Fibroblast of skin of left quadriceps (primary cell): ENCODE measurements around the gene KCNT1.
"Not testable (repeated sequence)": the region's sequence is repeated elsewhere in the genome, so short reads cannot be mapped to it uniquely, and the experiment has no call there.

Experiments
- DNase-seq, 2 experiments: peaks; one replicate each; pipeline ENCODE4 v3.0.0-alpha.2; 2013; ENCODE audit warnings: low read depth in 2 of 2

KCNT1 gene

DNA sequence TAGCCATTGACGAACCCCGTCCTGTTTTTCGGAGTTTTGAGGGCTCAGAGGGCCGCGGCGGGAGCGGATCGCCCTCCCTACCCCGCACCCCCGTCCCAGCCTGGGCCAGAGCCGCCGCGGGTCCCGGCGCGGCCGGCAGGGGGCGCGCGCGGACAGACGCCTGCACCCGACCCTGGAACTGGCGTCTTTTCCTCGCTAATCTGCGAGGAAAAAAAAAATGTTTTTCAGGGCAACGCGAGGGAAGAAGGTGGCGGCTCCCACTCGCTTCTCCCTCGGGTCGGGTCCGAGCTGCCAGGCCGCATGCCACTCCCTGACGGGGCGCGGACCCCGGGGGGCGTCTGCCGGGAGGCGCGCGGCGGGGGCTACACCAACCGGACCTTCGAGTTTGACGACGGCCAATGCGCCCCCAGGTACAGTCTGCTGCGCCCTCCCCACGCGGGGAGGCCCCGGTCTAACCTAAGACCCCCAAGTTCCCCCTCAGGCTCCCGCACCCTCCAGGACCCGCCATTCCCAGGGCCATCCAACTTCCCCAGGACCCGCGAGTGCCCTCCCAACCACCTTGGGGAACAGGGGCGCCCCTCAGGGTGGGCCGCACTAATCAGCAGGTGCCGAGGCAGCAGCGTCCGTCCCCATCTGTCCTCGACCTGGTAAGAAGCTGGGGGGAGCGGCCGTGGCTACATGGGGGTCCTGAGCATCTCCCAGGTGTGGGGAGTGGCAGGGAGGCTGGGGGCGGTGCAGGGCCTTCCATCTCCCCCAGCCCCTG, at the start of gene KCNT1:
Gene KCNT1 (plus strand): TSS at position 227 of the 763 bp plus-strand sequence. CDS start 74 bp downstream, at position 301.
- DNase-seq: peak in 1 of 2 experiments; percentile 5

DNA sequence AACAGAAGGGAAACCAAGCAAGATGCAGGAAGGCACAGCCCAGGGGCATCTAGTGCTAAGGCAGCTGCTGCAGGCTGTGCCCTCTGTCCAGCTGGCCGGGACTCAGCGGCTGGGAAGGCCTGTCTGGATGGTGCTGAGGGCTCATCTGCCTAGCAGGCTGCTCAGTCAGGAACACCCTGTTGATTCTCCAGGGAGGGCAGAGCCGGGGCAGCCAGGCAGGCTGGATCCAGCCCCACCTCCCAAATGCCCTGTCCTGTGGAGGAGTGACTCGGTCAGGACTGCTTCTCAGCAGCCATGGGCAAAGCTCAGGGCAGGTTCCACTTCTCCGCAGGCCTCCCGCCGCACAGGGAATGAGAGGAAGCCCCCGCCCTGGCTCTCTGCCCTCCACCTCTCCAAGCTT, 46.7 kb upstream of the KCNT1 start:
- no peak for DNase-seq

DNA sequence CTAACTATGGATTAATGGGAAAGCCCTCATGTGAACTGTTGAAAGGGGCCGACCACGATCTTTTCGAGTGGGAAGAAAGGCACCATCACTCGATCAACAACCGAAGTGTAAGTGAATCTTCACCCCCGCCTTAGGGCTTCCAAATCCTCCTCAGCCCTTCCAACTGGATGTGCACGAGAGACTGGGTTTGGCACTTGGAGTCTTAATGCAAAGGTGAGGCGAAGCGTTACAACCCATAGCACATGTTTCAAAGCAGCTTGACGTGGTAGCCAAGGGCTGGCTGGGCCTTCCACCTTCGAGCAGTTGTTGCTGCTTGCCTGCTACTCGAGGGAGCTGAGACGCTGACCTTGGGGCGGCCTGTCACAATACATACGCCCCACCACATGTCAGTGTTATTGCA, 44.6 kb upstream of the KCNT1 start:
- DNase-seq: no peak

DNA sequence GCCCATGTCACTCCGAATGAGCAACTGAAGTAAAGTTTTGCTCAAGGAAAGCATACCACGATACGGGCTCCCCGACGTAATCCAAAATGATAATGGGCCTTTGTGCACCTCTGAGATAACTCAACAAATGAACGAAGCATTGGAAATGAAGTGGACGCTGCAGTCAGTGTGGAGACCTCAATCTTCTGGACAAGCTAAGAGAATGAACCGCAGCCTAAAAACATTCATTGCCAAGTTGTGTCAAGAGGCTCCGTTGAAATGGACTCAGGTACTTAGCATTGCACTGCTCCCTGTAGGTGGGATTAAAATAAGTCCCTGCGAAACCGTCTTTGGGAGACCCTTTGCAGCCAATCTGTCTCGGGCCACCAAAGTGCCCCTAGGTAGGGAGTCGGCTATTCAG, 42.7 kb upstream of the KCNT1 start:
- DNase-seq: no peak

DNA sequence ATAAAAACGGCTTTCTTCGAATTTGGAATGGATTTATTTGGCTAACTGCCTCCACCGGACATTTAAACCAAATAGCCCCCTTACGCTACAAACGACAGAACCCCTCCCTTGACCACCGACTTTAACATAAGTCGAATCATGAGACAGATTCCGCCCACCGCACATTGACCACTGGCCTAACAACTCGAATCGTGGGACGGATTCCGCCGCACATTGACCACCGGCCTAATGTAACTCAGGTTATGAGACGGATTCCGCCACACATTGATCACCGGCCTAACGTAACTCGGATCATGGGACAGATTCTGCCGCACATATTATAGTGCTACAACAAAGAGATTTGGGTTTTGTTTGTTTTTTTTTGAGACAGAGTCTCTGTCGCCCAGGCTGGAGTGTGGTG, 41.6 kb upstream of the KCNT1 start:
- no peak for DNase-seq

DNA sequence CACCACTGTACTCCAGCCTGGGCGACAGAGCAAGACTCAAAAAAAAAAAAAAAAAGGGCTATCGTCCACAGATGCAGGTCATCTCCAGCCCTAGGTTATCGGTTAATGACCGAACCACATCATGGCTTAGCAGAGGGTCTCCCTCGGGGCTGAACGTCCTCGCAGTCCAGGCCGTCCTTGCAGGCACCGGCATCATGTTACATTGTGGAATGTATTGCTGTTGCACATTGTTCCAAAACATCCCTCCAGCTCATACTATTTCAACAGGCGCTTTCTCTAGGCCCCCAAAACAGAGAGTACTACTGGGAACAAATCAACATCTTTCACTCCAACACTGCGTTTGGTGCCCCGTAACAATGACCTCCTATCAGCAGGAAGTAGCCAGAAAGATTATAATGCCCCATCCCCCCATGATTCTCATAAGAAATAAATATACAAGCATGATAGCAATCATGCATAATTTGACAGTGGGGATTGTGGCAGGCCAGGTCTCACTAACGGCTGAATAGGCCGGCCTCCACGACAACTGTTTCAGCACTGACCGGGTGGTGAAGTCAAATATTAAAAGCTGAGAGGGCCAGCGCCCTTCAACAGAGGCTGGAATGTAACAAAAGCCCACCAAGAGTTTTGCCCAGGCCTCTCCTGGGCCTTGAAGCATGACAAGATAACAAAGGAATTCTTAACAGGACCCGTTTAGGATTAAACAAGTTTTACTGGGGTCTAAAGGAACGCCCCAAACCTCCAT, 40.0 kb upstream of the KCNT1 start:
- no peak for DNase-seq

- no peak for DNase-seq
Observed at GRCh38 chr9:135662758-135663450, 39.1 kb upstream of the KCNT1 start, which contains the start of gene LCN9. TSS of gene LCN9 (plus strand) at chr9:135663309. CDS start at chr9:135663322, 13 bp downstream.

GRCh38 chr9:135663451-135663770, 38.6 kb upstream of the KCNT1 start:
- no peak for DNase-seq

DNA sequence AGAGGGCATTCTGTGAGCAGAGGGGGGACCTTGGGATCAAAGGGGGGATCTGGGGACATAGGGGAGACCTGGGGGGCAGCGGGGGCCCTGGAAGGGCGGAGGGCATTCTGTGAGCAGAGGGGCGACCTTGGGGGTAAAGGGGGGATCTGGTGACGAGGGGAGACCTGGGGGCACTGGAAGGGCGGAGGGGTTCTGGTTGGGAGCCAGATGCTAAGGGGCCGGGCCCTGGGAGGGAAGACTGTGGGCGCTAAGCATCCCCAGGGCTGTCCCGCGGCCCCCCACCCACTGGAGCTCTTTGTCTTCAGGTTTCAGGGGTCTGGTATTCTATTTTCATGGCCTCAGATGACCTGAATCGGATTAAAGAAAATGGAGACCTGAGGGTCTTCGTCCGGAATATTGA, 38.1 kb upstream of the KCNT1 start:
- no peak for DNase-seq

DNA sequence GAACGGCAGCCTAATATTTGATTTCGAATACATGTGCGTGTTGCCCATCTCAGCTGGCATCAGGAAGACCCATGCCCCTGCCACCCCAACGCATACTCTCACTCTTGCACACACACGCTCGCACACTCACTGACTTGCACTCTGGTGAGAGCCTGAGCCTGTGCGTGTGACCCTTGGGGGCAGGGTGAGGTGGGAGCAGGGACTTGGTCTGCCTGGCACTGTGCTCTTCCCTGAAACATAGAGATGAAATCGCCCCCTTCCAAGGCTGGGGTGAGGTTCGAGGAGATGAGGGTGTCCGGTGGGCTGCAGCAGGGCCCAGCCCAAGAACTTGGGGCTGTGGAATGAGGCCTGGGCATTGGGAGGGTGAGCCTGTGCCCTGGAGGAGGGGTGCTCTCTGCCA, 37.7 kb upstream of the KCNT1 start:
- DNase-seq: no peak

DNA sequence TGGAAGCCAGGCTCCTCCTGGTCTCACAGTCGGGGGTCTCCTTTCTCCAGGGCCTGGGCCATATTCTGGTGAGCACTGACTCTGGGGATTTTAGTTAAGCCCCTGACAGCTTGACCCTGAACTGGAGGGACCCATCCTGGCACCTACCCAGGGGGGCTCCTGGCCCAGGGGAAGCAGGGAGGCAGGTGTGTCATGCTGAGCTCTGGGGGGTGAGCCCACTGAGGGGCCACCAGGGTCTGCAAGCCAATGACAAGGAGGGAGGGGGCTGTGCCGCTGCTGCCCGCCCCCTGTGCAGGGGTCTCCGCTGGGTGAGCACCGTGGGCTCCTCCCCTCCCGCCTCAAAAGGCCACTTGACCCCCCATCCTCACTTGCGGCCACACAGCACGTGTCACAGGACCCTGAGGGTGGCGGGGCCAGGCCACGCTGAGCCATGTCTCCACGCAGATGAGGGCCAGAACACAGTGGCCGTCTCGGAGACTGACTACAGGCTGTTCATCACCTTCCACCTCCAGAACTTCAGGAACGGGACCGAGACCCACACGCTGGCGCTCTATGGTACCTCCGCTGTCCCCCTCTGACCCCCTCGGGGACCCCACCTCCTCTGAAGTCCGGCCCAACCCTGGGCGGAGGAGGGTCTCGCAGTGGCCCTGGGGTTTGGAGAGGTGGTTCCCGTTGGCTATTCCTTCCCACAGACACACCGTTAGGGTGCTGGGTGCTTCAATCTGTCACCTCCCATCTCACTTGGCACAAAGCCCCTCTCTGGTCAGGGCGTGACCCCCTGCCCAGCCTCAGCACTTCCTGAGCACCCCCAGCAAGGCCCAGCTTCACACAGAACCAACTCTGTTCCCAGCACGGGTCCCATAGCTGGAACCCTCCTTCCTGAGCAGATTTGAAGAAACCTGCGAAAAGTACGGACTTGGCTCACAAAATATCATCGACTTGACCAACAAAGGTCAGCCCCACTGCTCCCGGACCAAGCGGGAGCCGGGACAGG, 36.9 kb upstream of the KCNT1 start:
- DNase-seq: no peak

DNA sequence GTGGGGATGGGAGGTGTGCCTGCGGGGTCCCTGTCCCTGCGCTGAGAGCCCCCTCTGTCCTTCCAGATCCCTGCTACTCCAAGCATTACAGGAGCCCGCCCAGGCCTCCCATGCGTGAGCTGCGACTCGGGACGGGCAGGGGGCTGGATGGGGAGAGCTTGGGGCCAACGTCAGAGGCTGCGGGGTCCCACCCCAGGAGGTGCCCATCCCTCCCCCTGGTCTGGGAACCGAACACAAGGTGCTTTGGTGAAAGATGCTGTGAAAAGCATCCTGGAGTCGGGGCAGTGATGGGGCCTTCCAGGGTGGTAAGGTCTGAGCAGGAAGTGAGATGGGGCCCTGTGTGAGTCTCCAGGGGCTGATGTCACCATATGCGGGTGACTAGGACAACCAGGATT, 36.2 kb upstream of the KCNT1 start:
- DNase-seq: no peak

DNA sequence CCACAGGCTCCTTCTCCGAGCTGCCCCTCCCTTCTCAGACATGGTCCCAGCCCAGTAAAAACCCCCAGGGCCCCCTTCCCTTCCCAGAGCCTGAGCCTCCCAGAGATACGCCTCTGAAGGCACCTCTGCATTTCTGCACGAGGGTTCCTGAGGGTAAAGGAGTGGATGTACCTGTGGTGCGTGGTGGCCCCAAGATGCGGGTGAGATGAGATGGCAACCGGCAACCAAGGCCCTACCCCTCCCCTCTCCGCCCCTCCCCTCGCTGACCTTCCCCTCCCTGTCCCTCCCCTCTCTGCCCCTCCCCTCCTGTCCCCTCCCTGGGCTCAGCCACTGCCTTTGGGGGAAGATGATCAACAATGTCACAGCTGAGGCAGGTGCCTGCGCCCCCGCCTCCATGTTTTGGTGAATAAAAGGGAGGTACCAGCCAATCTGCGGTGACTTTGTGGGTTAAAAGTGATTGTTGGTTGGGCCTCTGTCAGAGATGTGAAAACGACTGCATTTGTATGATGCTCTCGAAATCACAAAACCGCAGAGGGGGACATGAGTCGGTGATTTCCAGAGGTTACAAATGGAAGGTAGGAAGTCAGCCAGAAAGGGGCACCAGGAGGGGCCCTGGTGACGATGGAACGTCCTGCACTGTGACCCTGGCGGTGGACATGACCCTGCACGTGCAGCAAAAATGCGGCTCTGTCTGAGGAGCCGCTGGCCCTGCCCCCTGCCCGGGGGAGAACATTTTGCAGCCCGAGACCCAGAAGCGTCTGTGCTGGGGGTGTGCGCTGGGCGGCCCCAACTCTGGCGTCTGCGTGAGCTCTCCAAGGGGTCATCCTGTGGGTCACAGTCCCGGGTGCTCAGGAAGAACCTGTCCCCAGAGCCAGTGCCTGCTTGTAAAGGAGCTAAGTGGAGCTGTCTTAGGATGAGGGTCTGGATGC, 35.2 kb upstream of the KCNT1 start:
- no peak for DNase-seq

GRCh38 chr9:135667463-135668001, 34.5 kb upstream of the KCNT1 start:
- no peak for DNase-seq

DNA sequence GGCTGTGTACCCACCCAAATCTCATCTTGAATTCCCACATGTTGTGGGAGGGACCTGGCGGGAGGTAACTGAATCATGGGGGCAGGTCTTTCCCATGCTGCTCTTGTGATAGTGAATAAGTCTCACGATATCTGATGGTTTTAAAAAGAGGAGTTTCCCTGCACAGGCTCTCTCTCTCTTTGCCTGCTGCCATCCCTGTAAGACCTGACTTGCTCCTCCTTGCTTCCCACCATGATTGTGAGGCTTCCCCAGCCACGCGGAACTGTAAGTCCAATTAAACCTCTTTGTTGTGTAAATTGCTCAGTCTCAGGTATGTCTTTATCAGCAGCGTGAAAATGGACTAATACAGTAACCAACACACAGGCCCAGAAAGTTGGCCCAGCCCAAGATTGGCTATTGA, 33.0 kb upstream of the KCNT1 start:
- not testable (repeated sequence) for DNase-seq

GRCh38 chr9:135669616-135670285, 32.2 kb upstream of the KCNT1 start:
- no peak for DNase-seq

DNA sequence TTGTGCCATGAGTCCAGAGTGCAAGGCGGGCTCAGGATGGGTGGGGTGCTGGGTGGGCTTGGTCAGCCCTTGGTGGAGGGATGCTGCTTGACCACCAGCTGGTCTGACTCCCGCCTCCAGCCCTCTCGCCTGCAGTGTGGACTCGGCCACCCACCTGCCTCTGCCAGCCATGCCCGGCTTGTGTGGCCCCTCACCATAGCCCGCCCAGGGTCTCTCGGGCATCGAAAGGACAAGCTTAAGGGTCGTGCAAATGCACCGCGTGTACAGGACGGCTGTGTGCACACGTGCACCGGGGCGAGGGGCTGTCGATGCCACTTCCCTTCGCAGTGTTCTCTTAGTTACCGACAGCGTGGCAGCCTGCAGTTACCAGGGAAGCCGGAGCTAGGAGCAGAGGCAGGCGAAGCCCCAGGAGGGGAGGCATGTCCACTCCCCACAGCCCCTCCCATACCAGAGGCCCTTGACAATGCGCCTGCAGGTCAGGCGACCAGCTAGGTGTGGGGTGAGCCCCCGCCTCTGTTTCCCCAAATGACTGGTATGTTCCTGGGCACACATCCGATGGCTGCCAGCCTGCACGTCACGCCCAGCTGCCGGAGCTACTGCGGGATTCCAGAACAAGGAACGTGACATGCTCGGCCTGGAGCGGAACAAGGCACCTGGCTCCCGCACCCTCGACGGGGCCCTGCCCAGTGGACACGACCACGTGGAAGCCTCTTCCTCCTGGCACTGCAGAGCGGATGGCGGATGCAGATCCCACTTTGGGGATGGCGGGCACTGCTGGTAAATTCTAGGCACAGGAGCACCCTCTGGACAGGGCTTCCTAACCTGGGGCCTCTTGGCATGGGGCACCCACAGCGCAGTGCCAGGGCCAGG, 31.0 kb upstream of the KCNT1 start:
- no peak for DNase-seq

GRCh38 chr9:135671591-135672041, 30.4 kb upstream of the KCNT1 start:
- DNase-seq: no peak
